Effector memory CD4-positive, alpha-beta T cell (primary cell): ENCODE measurements around the gene KCNB1.

Experiments
- DNase-seq, 3 donors: peaks; one replicate each; pipeline ENCODE4 v3.0.0-alpha.2; 2020
- H3K27ac ChIP-seq: 2 replicates; pipeline ENCODE4 v1.7.0; 2013; ENCODE audit warnings: mild to moderate bottlenecking, low read length, moderate library complexity; ENCODE audit not compliant: insufficient read depth, poor library complexity, severe bottlenecking
- H3K27me3 ChIP-seq: replicated peaks from 2 replicates; pipeline ENCODE4 v1.7.0; 2013; ENCODE audit warnings: mild to moderate bottlenecking, low read length; ENCODE audit not compliant: insufficient read depth, control insufficient read depth, poor library complexity, severe bottlenecking
- H3K36me3 ChIP-seq: 2 replicates; pipeline ENCODE4 v1.7.0; 2013; ENCODE audit warnings: mild to moderate bottlenecking, low read length, moderate library complexity; ENCODE audit not compliant: control insufficient read depth, insufficient read depth
- H3K4me1 ChIP-seq: 2 replicates; pipeline ENCODE4 v1.7.0; 2013; ENCODE audit warnings: low read length, mild to moderate bottlenecking; ENCODE audit not compliant: control insufficient read depth, insufficient read depth, poor library complexity, severe bottlenecking
- H3K4me3 ChIP-seq: 2 replicates; pipeline ENCODE4 v1.7.0; 2013; ENCODE audit warnings: low read length, low read depth, mild to moderate bottlenecking; ENCODE audit not compliant: insufficient read depth, poor library complexity, severe bottlenecking
- H3K9me3 ChIP-seq: 2 replicates; pipeline ENCODE4 v1.7.0; 2013; ENCODE audit warnings: mild to moderate bottlenecking, low read length, moderate library complexity; ENCODE audit not compliant: control insufficient read depth

The KCNB1 gene

GRCh38 chr20:49446808-49447207 is 35.7 kb downstream of the KCNB1 start:
- Histone ChIP-seq H3K9me3 (no peaks in the 10 kb centered on the region), H3K36me3 (no peaks in the 10 kb centered on the region), H3K27me3 (no peaks in the 10 kb centered on the region), H3K4me3 (no peak overlapping the region), H3K27ac (no peak overlapping the region), H3K4me1 (no peaks in the 10 kb centered on the region)
- no peak for DNase-seq

GRCh38 chr20:49446080-49446479 is 36.4 kb downstream of the KCNB1 start:
- Histone ChIP-seq H3K27ac (no peak overlapping the region), H3K36me3 (no peaks in the 10 kb centered on the region), H3K27me3 (no peaks in the 10 kb centered on the region), H3K4me1 (no peaks in the 10 kb centered on the region), H3K9me3 (no peaks in the 10 kb centered on the region), H3K4me3 (no peak overlapping the region)
- DNase-seq: no peak

GRCh38 chr20:49445176-49445575 is 37.3 kb downstream of the KCNB1 start:
- Histone ChIP-seq H3K36me3 (no peaks in the 10 kb centered on the region), H3K4me1 (no peaks in the 10 kb centered on the region), H3K9me3 (no peaks in the 10 kb centered on the region), H3K27me3 (no peaks in the 10 kb centered on the region), H3K4me3 (no peak overlapping the region), H3K27ac (no peak overlapping the region)
- no peak for DNase-seq

GRCh38 chr20:49444553-49444990 is 37.9 kb downstream of the KCNB1 start:
- Histone ChIP-seq H3K27ac (no peak overlapping the region), H3K9me3 (no peaks in the 10 kb centered on the region), H3K4me3 (no peak overlapping the region), H3K36me3 (no peaks in the 10 kb centered on the region), H3K27me3 (no peaks in the 10 kb centered on the region), H3K4me1 (no peaks in the 10 kb centered on the region)
- no peak for DNase-seq

GRCh38 chr20:49437057-49437456 is 45.4 kb downstream of the KCNB1 start:
- no peaks in the 10 kb centered on the region for H3K9me3 ChIP-seq
- H3K27me3 ChIP-seq: no peaks in the 10 kb centered on the region
- DNase-seq: no peak
- no peaks in the 10 kb centered on the region for H3K36me3 ChIP-seq
- H3K27ac ChIP-seq: no peak overlapping the region
- H3K4me3 ChIP-seq: no peak overlapping the region
- H3K4me1 ChIP-seq: no peaks in the 10 kb centered on the region

GRCh38 chr20:49435639-49436038 is 46.8 kb downstream of the KCNB1 start:
- H3K4me3 ChIP-seq: no peak overlapping the region
- no peaks in the 10 kb centered on the region for H3K36me3 ChIP-seq
- no peak overlapping the region for H3K27ac ChIP-seq
- no peaks in the 10 kb centered on the region for H3K27me3 ChIP-seq
- DNase-seq: no peak
- no peaks in the 10 kb centered on the region for H3K4me1 ChIP-seq
- H3K9me3 ChIP-seq: no peaks in the 10 kb centered on the region

GRCh38 chr20:49433333-49433732 is 49.1 kb downstream of the KCNB1 start:
- peaks cover 3% of the 10 kb centered on the region for H3K27me3 ChIP-seq
- no peak for DNase-seq
- no peak overlapping the region for H3K4me3 ChIP-seq
- H3K27ac ChIP-seq: no peak overlapping the region
- H3K4me1 ChIP-seq: no peaks in the 10 kb centered on the region
- no peaks in the 10 kb centered on the region for H3K9me3 ChIP-seq
- no peaks in the 10 kb centered on the region for H3K36me3 ChIP-seq

- no peak for DNase-seq
- Histone ChIP-seq H3K4me3 (no peak overlapping the region), H3K9me3 (no peaks in the 10 kb centered on the region), H3K27ac (no peak overlapping the region), H3K4me1 (no peaks in the 10 kb centered on the region), H3K36me3 (no peaks in the 10 kb centered on the region), H3K27me3 (peaks cover 3% of the 10 kb centered on the region)
Observed at GRCh38 chr20:49432550-49432949, 49.9 kb downstream of the KCNB1 start.

GRCh38 chr20:49431329-49431728 is 51.1 kb downstream of the KCNB1 start:
- no peak for DNase-seq

GRCh38 chr20:49430320-49430719 is 52.1 kb downstream of the KCNB1 start:
- H3K4me1 ChIP-seq: no peaks in the 10 kb centered on the region
- no peaks in the 10 kb centered on the region for H3K36me3 ChIP-seq
- peaks cover 3% of the 10 kb centered on the region for H3K27me3 ChIP-seq
- no peaks in the 10 kb centered on the region for H3K9me3 ChIP-seq
- no peak overlapping the region for H3K4me3 ChIP-seq
- H3K27ac ChIP-seq: no peak overlapping the region
- DNase-seq: no peak

More at GRCh38 chr20:49431329-49431728, 51.1 kb downstream of the KCNB1 start:
- H3K27me3 ChIP-seq: peaks cover 3% of the 10 kb centered on the region
- H3K4me1 ChIP-seq: no peaks in the 10 kb centered on the region
- no peaks in the 10 kb centered on the region for H3K36me3 ChIP-seq
- H3K27ac ChIP-seq: no peak overlapping the region
- no peak overlapping the region for H3K4me3 ChIP-seq
- no peaks in the 10 kb centered on the region for H3K9me3 ChIP-seq
